ENCODE measurements around the gene EIF4G2. TPM values are rescaled to one million over a fixed set of nuclear protein-coding genes. Genes with fewer than 3 reads are reported as not detected.

The EIF4G2 gene
- total and polyA plus RNA-seq, 8 donors: 88.6 to 475 (median 313) TPM

- intact Hi-C loops (cut with DNase I): no loop called here
- peak overlapping the region; percentile 89 to 100 (median 96) for H3K27ac ChIP-seq
- no peaks in the 10 kb centered on the region for H3K9me3 ChIP-seq
- no peaks in the 10 kb centered on the region for H3K27me3 ChIP-seq
- H3K36me3 ChIP-seq: peaks cover 7 to 24% (median 18%) of the 10 kb centered on the region in 3 donors
- ATAC-seq: peak; percentile 18 to 40 (median 32)
- H3K4me1 ChIP-seq: peaks cover 22 to 32% (median 25%) of the 10 kb centered on the region in 3 donors
- DNase-seq: peak in 3 of 6 donors; percentile 63 to 80 (median 72)
- H3K4me3 ChIP-seq: peak overlapping the region; percentile 42 to 100 (median 72)
- WGBS, 2 donors: 1% methylated on average over 29 of the region's 29 CpGs
- FAIRE-seq: no peak
- TF ChIP-seq CTCF (IDR thresholded peaks at IDR 0.05): no peak
Observed at GRCh38 chr11:10809373-10810160, 841 bp upstream of the EIF4G2 start.

- 0 to 1% methylated on average over 36 of the region's 36 CpGs for WGBS, 2 donors
- Histone ChIP-seq H3K27me3 (no peaks in the 10 kb centered on the region), H3K4me3 (peak overlapping the region; percentile 87 to 100 (median 94)), H3K4me1 (peaks cover 22 to 42% (median 25%) of the 10 kb centered on the region in 3 donors), H3K36me3 (peaks cover 7 to 38% (median 28%) of the 10 kb centered on the region in 3 donors), H3K27ac (peak overlapping the region; percentile 89 to 100 (median 96)), H3K9me3 (no peaks in the 10 kb centered on the region)
- intact Hi-C loops (cut with DNase I): no loop called here
- no peak for FAIRE-seq
- TF ChIP-seq CTCF (IDR thresholded peaks at IDR 0.05): no peak
- peak in 3 of 6 donors; percentile 73 to 83 (median 75) for DNase-seq
- ATAC-seq: peak; percentile 16 to 25 (median 16)
Observed at GRCh38 chr11:10808235-10808552, 532 bp downstream of the EIF4G2 start.

- ATAC-seq (peak; percentile 8 to 26 (median 17)), DNase-seq (peak in 5 of 6 donors; percentile 43 to 78 (median 56)), FAIRE-seq (no peak)
- Histone ChIP-seq H3K9me3 (no peaks in the 10 kb centered on the region), H3K27me3 (no peaks in the 10 kb centered on the region), H3K4me1 (peaks cover 22 to 42% (median 25%) of the 10 kb centered on the region in 3 donors), H3K36me3 (peaks cover 7 to 43% (median 33%) of the 10 kb centered on the region in 3 donors), H3K27ac (peak overlapping the region; percentile 89 to 100 (median 96)), H3K4me3 (peak overlapping the region; percentile 87 to 100 (median 94))
- 1% methylated on average over 39 of the region's 39 CpGs for WGBS, 2 donors
- intact Hi-C loops (cut with DNase I): no loop called here
- no peak for TF ChIP-seq CTCF (IDR thresholded peaks at IDR 0.05)
Observed at GRCh38 chr11:10807493-10808234, 1.1 kb downstream of the EIF4G2 start.

GRCh38 chr11:10806206-10806605 lies 2.5 kb downstream of the EIF4G2 start:
- H3K9me3 ChIP-seq: no peaks in the 10 kb centered on the region
- ATAC-seq: no peak
- H3K36me3 ChIP-seq: peaks cover 12 to 58% (median 46%) of the 10 kb centered on the region in 3 donors
- no peak for FAIRE-seq
- H3K27me3 ChIP-seq: no peaks in the 10 kb centered on the region
- WGBS, 2 donors: 57 to 74% methylated on average over 4 of the region's 4 CpGs
- no peak for DNase-seq
- peak overlapping the region in 2 of 4 donors; percentile 99 to 100 for H3K4me3 ChIP-seq
- peaks cover 22 to 42% (median 25%) of the 10 kb centered on the region in 3 donors for H3K4me1 ChIP-seq
- H3K27ac ChIP-seq: no peak overlapping the region
- no peak for TF ChIP-seq CTCF (IDR thresholded peaks at IDR 0.05)
- intact Hi-C loops (cut with DNase I): no loop called here
